Endothelial cell of umbilical vein (primary cell): ENCODE measurements around the gene KIAA1217. TPM values are rescaled to one million over a fixed set of nuclear protein-coding genes. Genes with fewer than 3 reads are reported as not detected.

Experiments
- BruUV-seq: library from RNA; stranded (reverse); fragments of 400-500 nt; replicated peaks from 2 replicates; lab custom pipeline; 2021; lab: Mats Ljungman, UMichigan
- CTCF ChIA-PET: fragments of 300-600, 350-600 bp; sonication (Branson Sonifier 250); formaldehyde crosslinking; loops from one replicate; lab custom pipeline; 2021; ENCODE audit warnings: antibody characterized with exemption, inconsistent platforms; lab: Charles Lee
- POLR2A ChIA-PET: fragments of 300-600, 350-600 bp; sonication (Branson Sonifier 250); formaldehyde crosslinking; loops from one replicate; lab custom pipeline; 2021; ENCODE audit warnings: antibody characterized with exemption, inconsistent platforms; lab: Charles Lee
- DNase-seq: peaks from one replicate; pipeline ENCODE4 v3.0.0-alpha.2; 2011; ENCODE audit warnings: low read depth, low spot score
- FAIRE-seq: peaks from 2 replicates; lab custom pipeline; 2011; peaks lifted over from hg19 to GRCh38; lab: Jason Lieb, UNC
- H2AFZ ChIP-seq: 2 replicates; pipeline ENCODE4 v1.6.0; 2012; ENCODE audit warnings: low read depth, low read length, control low read depth, inconsistent platforms
- H3K27ac ChIP-seq: 2 replicates; pipeline ENCODE4 v1.5.1; 2011; ENCODE audit warnings: low read depth, mild to moderate bottlenecking, control low read depth, low read length, moderate library complexity; ENCODE audit not compliant: insufficient read depth
- H3K27me3 ChIP-seq, 2 experiments: 2 replicates each; pipeline versions ENCODE4 v1.6.0 to v1.6.1; 2011; ENCODE audit warnings: low read length in 2 of 2, mixed read lengths in 1 of 2; ENCODE audit not compliant: control insufficient read depth in 2 of 2, insufficient read depth in 2 of 2
- H3K36me3 ChIP-seq, 2 experiments: 2 replicates in 1 of 2; 3 replicates in 1 of 2; pipeline ENCODE4 v1.5.1; 2011; ENCODE audit warnings: low read length in 2 of 2, mild to moderate bottlenecking in 1 of 2, moderate library complexity in 1 of 2; ENCODE audit not compliant: control insufficient read depth in 2 of 2, insufficient read depth in 2 of 2; ENCODE audit errors: extremely low read depth in 1 of 2
- H3K4me1 ChIP-seq: 3 replicates; pipeline ENCODE4 v1.5.1; 2011; ENCODE audit warnings: mild to moderate bottlenecking, low read length; ENCODE audit not compliant: control insufficient read depth, insufficient read depth; ENCODE audit errors: extremely low read depth
- H3K4me2 ChIP-seq: 2 replicates; pipeline ENCODE4 v1.6.1; 2011; ENCODE audit warnings: low read length, control low read depth, mixed read lengths; ENCODE audit not compliant: insufficient read depth
- H3K4me3 ChIP-seq, 3 experiments: fragments of 200-600 bp in 1 of 3; sonication (generic), shearing (Covaris generic) in 1 of 3; replicated peaks in 1 of 3; 2 replicates each; pipeline ENCODE4 v1.5.1; 2011 to 2016; ENCODE audit warnings: control low read depth in 3 of 3, low read length in 3 of 3, mild to moderate bottlenecking in 2 of 3, inconsistent platforms in 1 of 3, low read depth in 1 of 3, moderate library complexity in 1 of 3; ENCODE audit not compliant: insufficient read depth in 1 of 3
- H3K79me2 ChIP-seq: 2 replicates; pipeline ENCODE4 v1.6.0; 2012; ENCODE audit warnings: low read length, inconsistent platforms; ENCODE audit not compliant: control insufficient read depth, insufficient read depth
- H3K9ac ChIP-seq: replicated peaks from 2 replicates; pipeline ENCODE3; 2011; ENCODE audit warnings: low read length, control low read depth; ENCODE audit not compliant: insufficient read depth; ENCODE audit errors: extremely low read depth
- H3K9me1 ChIP-seq: replicated peaks from 3 replicates; pipeline ENCODE4 v1.6.0; 2011; ENCODE audit warnings: mild to moderate bottlenecking, low read length; ENCODE audit not compliant: control insufficient read depth, insufficient read depth; ENCODE audit errors: extremely low read depth
- H3K9me3 ChIP-seq: replicated peaks from 2 replicates; pipeline ENCODE4 v1.5.1; 2012; ENCODE audit warnings: low read length, inconsistent platforms; ENCODE audit not compliant: control insufficient read depth, insufficient read depth
- H4K20me1 ChIP-seq: replicated peaks from 2 replicates; pipeline ENCODE3; 2011; ENCODE audit warnings: mild to moderate bottlenecking, low read length; ENCODE audit not compliant: control insufficient read depth, insufficient read depth; ENCODE audit errors: extremely low read depth
- CTCF ChIP-seq, 2 donors: IDR thresholded peaks; 1 replicate in 1 of 2; 2 replicates in 1 of 2; pipeline ENCODE4 v1.5.1; 2011; ENCODE audit warnings: low read length in 2 of 2, mild to moderate bottlenecking in 2 of 2, moderate library complexity in 2 of 2, control low read depth in 1 of 2, inconsistent platforms in 1 of 2, low read depth in 1 of 2; ENCODE audit not compliant: insufficient read depth in 1 of 2; ENCODE audit errors: extremely low read depth in 1 of 2
- EZH2 ChIP-seq: IDR thresholded peaks from 2 replicates; pipeline ENCODE4 v1.6.1; 2012; ENCODE audit warnings: borderline replicate concordance, low read depth, mild to moderate bottlenecking, moderate library complexity, low read length, inconsistent platforms; ENCODE audit not compliant: severe bottlenecking
- FOS ChIP-seq: IDR thresholded peaks from 2 replicates; pipeline ENCODE4 v1.6.1; 2011; ENCODE audit warnings: mild to moderate bottlenecking, low read length, moderate library complexity, borderline replicate concordance; ENCODE audit not compliant: insufficient read depth
- GATA2 ChIP-seq: IDR thresholded peaks from 2 replicates; pipeline ENCODE4 v1.7.0; 2011; ENCODE audit warnings: low read depth, mild to moderate bottlenecking, moderate library complexity, mixed read lengths, low read length; ENCODE audit not compliant: insufficient read length, insufficient read depth
- JUN ChIP-seq: IDR thresholded peaks from 2 replicates; pipeline ENCODE4 v1.6.1; 2011; ENCODE audit warnings: borderline replicate concordance, low read depth; ENCODE audit not compliant: insufficient read length, insufficient read depth
- MYC ChIP-seq: IDR thresholded peaks from one replicate; pipeline ENCODE4 v1.6.1; 2011; ENCODE audit warnings: mild to moderate bottlenecking, low read depth, low read length
- POLR2A ChIP-seq: IDR thresholded peaks from 2 replicates; pipeline ENCODE4 v1.6.1; 2012; ENCODE audit warnings: low read depth, mild to moderate bottlenecking, control low read depth, low read length
- POLR2AphosphoS5 ChIP-seq: IDR thresholded peaks from 2 replicates; pipeline ENCODE4 v1.6.1; 2012; ENCODE audit warnings: low read depth, mild to moderate bottlenecking, control low read depth, low read length, moderate library complexity; ENCODE audit not compliant: insufficient read depth
- dilution Hi-C: fragments of 300-500 bp; cut with MboI; formaldehyde crosslinking; loops from one replicate; pipeline ENCODE4 v1.15.0; 2019; ENCODE audit warnings: low sequenced_read_pairs; ENCODE audit not compliant: extremely low pct_ligation_motif_present
- intact Hi-C: fragments of 100-400 bp; cut with micrococcal nuclease; formaldehyde crosslinking; loops from one replicate; pipeline ENCODE4 v1.10.0; 2022
- polyA plus RNA-seq, 4 experiments: library from polyadenylated mRNA; depleted of rRNA in 3 of 4; stranded (reverse) in 3 of 4; unstranded in 1 of 4; fragments of >200 nt; gene quantifications; 2 replicates each; pipeline versions ENCODE4 v1.2.1 to v1.2.3, GENCODE V29; 2011 to 2012; ENCODE audit warnings: missing spikeins in 1 of 4
- total RNA-seq: library from RNA; stranded (reverse); gene quantifications from 2 replicates; pipeline ENCODE4 v1.2.3, GENCODE V29; 2021
- TF ChIP-seq, protein P1 (sequence below): IDR thresholded peaks from 2 replicates; pipeline ENCODE4 v1.6.1; 2011; ENCODE audit not compliant: insufficient read depth, insufficient read length

KIAA1217 gene
- total and polyA plus RNA-seq, 2 donors (not counting 3 experiments of a cell fraction or from before 2014, with no cell fraction given) = 0.83 to 10.3 TPM

- DNase-seq (no peak), FAIRE-seq (no peak)
- H3K4me1 ChIP-seq = no peaks in the 10 kb centered on the region
- no peaks in the 10 kb centered on the region for H3K36me3 ChIP-seq
- no peak overlapping the region for H3K27ac ChIP-seq
- H3K4me2 ChIP-seq = no peak overlapping the region
- no peaks in the 10 kb centered on the region for H3K27me3 ChIP-seq
- no peaks in the 10 kb centered on the region for H3K79me2 ChIP-seq
- CTCF ChIA-PET = interaction anchor here (0.6 kb wide), 1 partner anchor 1209 kb away, joined by 3 read pairs; no protein-coding TSS in a partner anchor
- no peaks in the 10 kb centered on the region for H3K9me3 ChIP-seq
- intact Hi-C loops = no loop called here
- dilution Hi-C loops = no loop called here
- no TSS peak for BruUV-seq
- no peak overlapping the region for H3K4me3 ChIP-seq
- H3K9ac ChIP-seq = no peak overlapping the region
- H2AFZ ChIP-seq = no peak overlapping the region
- TF ChIP-seq, protein P1, sequence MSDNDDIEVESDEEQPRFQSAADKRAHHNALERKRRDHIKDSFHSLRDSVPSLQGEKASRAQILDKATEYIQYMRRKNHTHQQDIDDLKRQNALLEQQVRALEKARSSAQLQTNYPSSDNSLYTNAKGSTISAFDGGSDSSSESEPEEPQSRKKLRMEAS = no peak
- TF ChIP-seq POLR2A (no peak), POLR2AphosphoS5 (no peak), JUN (no peak), CTCF (IDR thresholded peaks at IDR 0.05; ENCODE audit: extremely low read depth in 1 of 2, insufficient read depth in 1 of 2, low read depth in 1 of 2, low read length in 2 of 2) (no peak), FOS (no peak), EZH2 (no peak), GATA2 (no peak), MYC (no peak)
- no peaks in the 10 kb centered on the region for H3K9me1 ChIP-seq
- H4K20me1 ChIP-seq = no peaks in the 10 kb centered on the region
- POLR2A ChIA-PET = no interaction called here
Measured at GRCh38 chr10:24367688-24368087, 158.8 kb downstream of the KIAA1217 start.
